Activated CD8-positive, alpha-beta memory T cell treated with anti-CD3 and anti-CD28 coated beads, Interleukin-2, amount 50 U/mL, for 1 hour (primary cell): ENCODE results near the gene MRPL3.
"Not testable (repeated sequence)": the region's sequence is repeated elsewhere in the genome, so short reads cannot be mapped to it uniquely, and the experiment has no call there.

Experiments used
- DNase-seq: peaks from one replicate; pipeline ENCODE4 v3.0.0-alpha.2; 2020; ENCODE audit errors: extremely low read depth

Gene MRPL3

DNA sequence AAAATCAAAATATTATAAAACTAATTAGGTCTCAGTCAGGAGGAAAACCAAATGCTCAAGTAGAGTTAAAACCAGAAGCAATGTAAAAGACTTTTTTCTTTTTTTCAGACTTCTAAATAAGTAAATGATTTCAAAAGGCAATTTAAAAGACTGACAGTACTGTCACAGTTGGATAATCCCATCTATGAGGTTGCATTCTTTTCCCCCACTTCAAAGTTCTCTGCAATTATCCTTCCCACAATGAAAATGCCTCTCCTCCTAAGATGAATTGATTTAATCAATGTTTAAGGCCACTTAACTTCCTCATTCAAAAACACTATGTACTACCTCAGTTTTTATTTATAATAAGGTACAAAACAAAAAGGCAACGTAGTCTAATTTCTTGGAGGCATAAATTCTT, 8.1 kb downstream of the MRPL3 start:
- DNase-seq: no peak

GRCh38 chr3:131491775-131492174, 11.0 kb downstream of the MRPL3 start:
- DNase-seq: no peak

DNA sequence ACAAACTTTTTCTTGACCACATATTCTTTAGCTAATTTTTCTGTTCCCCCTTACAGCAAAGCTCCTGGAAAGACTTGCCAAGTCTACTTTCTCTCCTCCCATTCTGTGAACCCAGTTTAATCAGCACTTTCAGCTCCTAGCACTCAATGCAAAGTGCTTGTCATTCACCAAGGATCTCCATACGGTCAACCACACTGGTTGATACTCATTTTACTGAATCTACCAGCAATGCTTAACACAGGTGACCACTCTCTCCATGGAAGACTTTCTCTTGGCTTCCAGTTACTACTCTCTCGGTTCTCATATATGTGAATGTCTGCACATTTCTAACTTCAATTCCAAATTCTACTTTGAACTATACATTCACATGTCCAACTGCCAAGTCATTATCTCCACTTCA, 11.7 kb downstream of the MRPL3 start:
- DNase-seq: no peak

- DNase-seq: not testable (repeated sequence)
These were observed 16.2 kb downstream of the MRPL3 start for GRCh38 chr3:131486545-131486944.

- no peak for DNase-seq
These were observed 17.7 kb downstream of the MRPL3 start for GRCh38 chr3:131485119-131485518.

- DNase-seq: no peak
These were observed 18.2 kb downstream of the MRPL3 start for GRCh38 chr3:131484496-131485111.

DNA sequence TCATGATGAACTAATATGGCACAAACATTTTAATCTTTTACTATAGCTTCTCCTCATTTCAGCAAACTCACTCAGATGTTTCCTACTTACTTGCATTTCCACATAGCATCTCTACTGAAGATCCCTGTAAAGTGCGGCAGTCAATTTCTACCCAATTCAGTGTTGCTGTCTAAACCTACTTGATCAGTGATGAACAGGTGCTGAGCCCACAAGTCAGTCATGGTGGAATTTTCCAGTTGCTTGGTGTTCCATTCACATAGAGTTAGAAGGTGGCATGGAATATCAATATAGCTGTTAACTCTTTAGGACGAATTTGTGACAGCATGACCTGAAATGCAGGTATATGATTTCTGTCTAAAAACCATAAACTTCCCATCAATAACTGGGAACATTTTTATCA, 22.7 kb downstream of the MRPL3 start:
- DNase-seq: no peak

GRCh38 chr3:131477813-131478212, 25.0 kb downstream of the MRPL3 start:
- no peak for DNase-seq

- DNase-seq: no peak
These were observed 28.7 kb downstream of the MRPL3 start for GRCh38 chr3:131474115-131474514.

- DNase-seq: no peak
These were observed 32.4 kb downstream of the MRPL3 start for GRCh38 chr3:131470377-131470776.

- DNase-seq: no peak
These were observed 44.1 kb downstream of the MRPL3 start for GRCh38 chr3:131458653-131459052.

- DNase-seq: no peak
These were observed 45.6 kb downstream of the MRPL3 start for GRCh38 chr3:131457220-131457619.

GRCh38 chr3:131454501-131454900, 48.3 kb downstream of the MRPL3 start:
- no peak for DNase-seq

DNA sequence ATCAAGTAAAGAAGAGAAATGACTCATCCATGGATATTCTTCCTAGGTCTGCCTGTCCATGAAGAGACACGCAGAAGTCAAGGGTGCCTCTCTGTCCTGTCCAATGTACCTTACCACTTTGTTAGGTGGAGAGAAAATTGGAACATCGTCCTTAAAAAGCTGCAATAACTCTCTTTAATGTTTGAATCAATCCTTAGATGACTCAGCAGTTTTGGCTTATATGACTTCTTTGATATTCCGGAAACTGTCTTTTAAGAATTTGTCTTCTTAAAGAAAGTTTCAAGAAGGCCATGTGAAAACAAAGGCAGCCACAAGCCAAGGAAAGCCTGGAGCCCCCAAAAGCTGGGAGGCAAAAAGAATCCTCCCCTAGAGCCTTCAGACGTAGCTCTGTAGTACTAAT, 49.2 kb downstream of the MRPL3 start:
- DNase-seq: no peak

DNA sequence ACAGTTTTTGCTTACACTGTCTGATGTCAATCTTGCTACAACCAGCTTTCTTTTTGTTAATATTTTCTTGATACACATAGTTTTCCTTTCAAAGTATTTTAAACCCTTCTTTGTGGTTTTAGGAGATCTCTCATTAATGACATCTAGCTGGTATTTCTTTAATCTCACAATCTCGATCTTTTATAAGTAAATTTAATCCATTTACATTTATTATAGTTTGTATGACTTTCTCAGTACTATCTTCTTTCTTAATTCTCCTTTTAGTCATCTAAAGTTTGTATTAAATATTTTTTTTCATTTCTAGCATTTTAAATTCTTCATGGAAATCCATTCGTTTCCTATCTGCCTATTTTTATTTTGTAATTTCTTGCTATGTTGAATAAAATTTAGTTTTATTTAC, 55.4 kb downstream of the MRPL3 start:
- no peak for DNase-seq

- DNase-seq: no peak
These were observed 58.6 kb downstream of the MRPL3 start for GRCh38 chr3:131444180-131444579.

GRCh38 chr3:131439084-131439483, 63.7 kb downstream of the MRPL3 start:
- no peak for DNase-seq

DNA sequence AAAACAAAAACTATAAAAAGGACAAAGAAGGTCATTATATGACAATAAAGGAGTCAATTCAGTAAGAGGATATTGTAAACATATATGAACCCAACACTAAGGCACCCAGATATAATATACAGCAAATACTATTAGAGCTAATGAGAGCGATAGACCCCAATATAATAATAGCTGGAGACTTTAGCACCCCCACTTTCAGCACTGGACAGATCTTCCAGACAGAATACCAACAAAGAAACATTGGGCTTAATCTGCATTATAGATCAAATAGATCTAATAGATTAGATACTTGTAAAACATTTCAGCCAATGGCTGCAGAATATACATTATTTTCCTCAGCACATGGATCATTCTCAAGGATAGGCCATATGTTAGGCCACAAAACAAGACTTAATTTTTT, 67.8 kb downstream of the MRPL3 start:
- no peak for DNase-seq

DNA sequence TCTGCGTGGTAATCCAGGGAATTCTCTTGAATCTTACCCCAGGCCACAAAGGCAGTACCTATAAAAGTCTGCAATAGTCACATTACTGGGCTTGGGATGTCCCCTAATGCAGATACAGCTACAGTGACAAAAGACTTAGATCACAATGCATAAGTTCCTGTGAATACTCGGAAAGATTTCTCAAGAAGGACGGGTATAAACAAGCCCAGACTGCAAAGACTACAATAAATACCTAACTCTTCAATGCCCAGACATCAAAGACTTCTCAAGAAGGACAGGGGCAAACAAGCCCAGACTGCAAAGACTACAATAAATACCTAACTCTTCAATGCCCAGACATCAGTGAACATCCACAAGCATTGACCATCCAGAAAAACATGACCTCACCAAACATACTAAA, 70.3 kb downstream of the MRPL3 start:
- no peak for DNase-seq

DNA sequence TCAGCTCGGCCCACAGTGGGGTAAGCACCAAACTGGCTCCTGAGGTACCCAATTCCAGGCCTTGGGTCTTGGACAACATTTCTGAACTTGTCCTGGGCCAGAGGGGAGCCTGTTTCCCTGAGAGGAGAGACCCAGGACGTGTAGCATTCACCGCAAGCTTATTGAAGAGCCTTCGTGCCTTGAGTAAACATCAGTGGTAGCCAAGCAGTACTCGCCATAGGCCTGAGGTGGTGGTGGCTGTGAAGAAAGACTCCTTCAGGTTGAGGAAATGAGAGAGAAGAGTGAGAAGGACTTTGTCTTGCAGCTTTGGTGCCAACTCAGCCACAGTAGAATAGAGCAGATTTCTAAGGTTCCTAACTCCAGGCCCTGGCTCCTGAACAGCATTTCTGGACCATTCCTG, 71.0 kb downstream of the MRPL3 start:
- no peak for DNase-seq

- DNase-seq: no peak
These were observed 75.5 kb downstream of the MRPL3 start for GRCh38 chr3:131427226-131427625.

- no peak for DNase-seq
These were observed 80.7 kb downstream of the MRPL3 start for GRCh38 chr3:131421957-131422498.

- no peak for DNase-seq
These were observed 81.5 kb downstream of the MRPL3 start for GRCh38 chr3:131421301-131421700.

GRCh38 chr3:131417751-131418150, 85.0 kb downstream of the MRPL3 start:
- no peak for DNase-seq
